RWPE2 (cell line): Measurements from ENCODE around the gene TTC6.

Experiments
- ATAC-seq: fragments of 200-7000 bp; cut with Tn5 transposase; 3 replicates; pipeline ENCODE4 v1.9.1; 2021; ENCODE audit warnings: low read depth
- DNase-seq: peaks from one replicate; pipeline ENCODE4 v3.0.0-alpha.2; 2020; ENCODE audit warnings: low spot score
- H3K27ac ChIP-seq: fragments of 450-650 bp; 2 replicates; pipeline ENCODE4 v1.5.1; 2017; ENCODE audit warnings: mild to moderate bottlenecking; ENCODE audit not compliant: poor library complexity, severe bottlenecking
- H3K27me3 ChIP-seq: fragments of 250-450 bp; sonication (Bioruptor Pico); 2 replicates; pipeline ENCODE4 v1.5.1; 2021; ENCODE audit warnings: mild to moderate bottlenecking, moderate library complexity; ENCODE audit not compliant: insufficient read depth, poor library complexity, severe bottlenecking
- H3K36me3 ChIP-seq: fragments of 250-450 bp; sonication (Bioruptor Pico); 2 replicates; pipeline ENCODE4 v1.5.1; 2020; ENCODE audit warnings: low read depth, mild to moderate bottlenecking, moderate library complexity
- H3K4me1 ChIP-seq: fragments of 250-450 bp; sonication (Bioruptor Pico); 2 replicates; pipeline ENCODE4 v1.5.1; 2021; ENCODE audit warnings: mild to moderate bottlenecking, moderate library complexity; ENCODE audit not compliant: insufficient read depth, poor library complexity, severe bottlenecking
- H3K4me3 ChIP-seq: fragments of 250-450 bp; sonication (Bioruptor Pico); 2 replicates; pipeline ENCODE4 v1.5.1; 2021; ENCODE audit warnings: mild to moderate bottlenecking, moderate library complexity; ENCODE audit not compliant: severe bottlenecking
- H3K9me3 ChIP-seq: fragments of 250-450 bp; sonication (Bioruptor Pico); 2 replicates; pipeline ENCODE4 v1.5.1; 2021; ENCODE audit warnings: mild to moderate bottlenecking, moderate library complexity; ENCODE audit not compliant: severe bottlenecking
- CTCF ChIP-seq: fragments of 450-650 bp; IDR thresholded peaks from one replicate; pipeline ENCODE4 v1.5.1; 2017; ENCODE audit warnings: mild to moderate bottlenecking, moderate library complexity; ENCODE audit not compliant: poor library complexity, severe bottlenecking

The TTC6 gene

GRCh38 chr14:37585101-37585511 is 10.3 kb upstream of the TTC6 start:
- DNase-seq, result peak; percentile 79
- no peak for TF ChIP-seq CTCF
- Histone ChIP-seq H3K27me3 (no peaks in the 10 kb centered on the region), H3K27ac (peak overlapping the region; percentile 93), H3K4me3 (peak overlapping the region; percentile 30), H3K4me1 (peaks cover 59% of the 10 kb centered on the region), H3K9me3 (no peaks in the 10 kb centered on the region), H3K36me3 (peaks cover 14% of the 10 kb centered on the region)
- peak; percentile 23 for ATAC-seq

GRCh38 chr14:37585971-37586796 is 9.2 kb upstream of the TTC6 start:
- DNase-seq (no peak), ATAC-seq (no peak)
- Histone ChIP-seq H3K27me3 (no peaks in the 10 kb centered on the region), H3K36me3 (peaks cover 25% of the 10 kb centered on the region), H3K27ac (peak overlapping the region; percentile 93), H3K4me1 (peaks cover 55% of the 10 kb centered on the region), H3K9me3 (no peaks in the 10 kb centered on the region), H3K4me3 (no peak overlapping the region)
- TF ChIP-seq CTCF, result no peak

GRCh38 chr14:37586797-37587130 is 8.7 kb upstream of the TTC6 start:
- no peak for ATAC-seq
- Histone ChIP-seq H3K4me1 (peaks cover 50% of the 10 kb centered on the region), H3K27me3 (no peaks in the 10 kb centered on the region), H3K9me3 (no peaks in the 10 kb centered on the region), H3K36me3 (peaks cover 26% of the 10 kb centered on the region), H3K4me3 (peak overlapping the region; percentile 88), H3K27ac (peak overlapping the region; percentile 93)
- no peak for TF ChIP-seq CTCF
- no peak for DNase-seq

- H3K4me3 ChIP-seq, result peak overlapping the region; percentile 88
- peaks cover 45% of the 10 kb centered on the region for H3K4me1 ChIP-seq
- peaks cover 26% of the 10 kb centered on the region for H3K36me3 ChIP-seq
- H3K27me3 ChIP-seq, result no peaks in the 10 kb centered on the region
- ATAC-seq, result no peak
- no peaks in the 10 kb centered on the region for H3K9me3 ChIP-seq
- TF ChIP-seq CTCF, result no peak
- DNase-seq, result no peak
- peak overlapping the region; percentile 93 for H3K27ac ChIP-seq
These were observed 8.2 kb upstream of the TTC6 start for GRCh38 chr14:37587131-37587803.
